HepG2 (cell line): ENCODE measurements around the gene STPG4. TPM values are rescaled to one million over a fixed set of nuclear protein-coding genes. Genes with fewer than 3 reads are reported as not detected.

Experiments used
- CC2D1A ChIP-seq: sonication (generic); formaldehyde crosslinking; IDR thresholded peaks from 2 replicates; pipeline ENCODE4 v1.8.1; 2023; ENCODE audit warnings: mild to moderate bottlenecking, missing genetic modification reagents
- HES4 ChIP-seq: sonication (generic); formaldehyde crosslinking; IDR thresholded peaks from 2 replicates; pipeline ENCODE4 v1.9.0; 2021; ENCODE audit warnings: mild to moderate bottlenecking, missing genetic modification reagents, borderline replicate concordance
- NCOA5 ChIP-seq: sonication (generic); formaldehyde crosslinking; IDR thresholded peaks from 2 replicates; pipeline ENCODE4 v1.4.0; 2020; ENCODE audit warnings: missing genetic modification reagents
- RBM39 ChIP-seq: fragments of 200-400 bp; formaldehyde crosslinking; IDR thresholded peaks from one replicate; pipeline ENCODE4 v1.6.1; 2018; ENCODE audit warnings: antibody characterized with exemption, mild to moderate bottlenecking, low read depth, low read length; ENCODE audit not compliant: poor library complexity, severe bottlenecking
- RORA ChIP-seq: sonication (generic); formaldehyde crosslinking; IDR thresholded peaks from 2 replicates; pipeline ENCODE4 v1.5.0; 2020; ENCODE audit warnings: mild to moderate bottlenecking, missing genetic modification reagents, moderate library complexity
- SALL2 ChIP-seq: sonication (generic); formaldehyde crosslinking; IDR thresholded peaks from 2 replicates; pipeline ENCODE4 v1.8.1; 2023; ENCODE audit warnings: mild to moderate bottlenecking, missing genetic modification reagents, inconsistent platforms
- SIX4 ChIP-seq: sonication (generic); formaldehyde crosslinking; IDR thresholded peaks from 2 replicates; pipeline ENCODE4 v1.4.0; 2020; ENCODE audit warnings: missing genetic modification reagents
- ZNF205 ChIP-seq: IDR thresholded peaks from 2 replicates; pipeline ENCODE4 v1.6.1; 2018; ENCODE audit warnings: missing biosample characterization, missing genetic modification reagents
- ZNF619 ChIP-seq: sonication (generic); formaldehyde crosslinking; IDR thresholded peaks from 2 replicates; pipeline ENCODE4 v1.4.0; 2020; ENCODE audit warnings: mild to moderate bottlenecking, missing genetic modification reagents
- polyA plus RNA-seq, 8 experiments: library from polyadenylated mRNA; depleted of rRNA in 3 of 8; stranded (reverse) in 7 of 8; unstranded in 1 of 8; fragments of >200 nt; fragmentation: Illumina TruSeq in 4 of 8; extraction: Trizol in 4 of 8; gene quantifications; 2 replicates each; pipeline versions ENCODE4 v1.2.1 to v1.2.3, GENCODE V29; 2011 to 2016; ENCODE audit warnings: low read depth in 4 of 8, missing spikeins in 1 of 8, mixed read lengths in 1 of 8; ENCODE audit not compliant: insufficient read depth in 1 of 8
- total RNA-seq, 5 experiments: library from RNA; depleted of rRNA; stranded (reverse); fragments of >200 nt; fragmentation: Illumina TruSeq; extraction: Trizol; gene quantifications; 2 replicates each; pipeline ENCODE4 v1.2.3, GENCODE V29; 2016; ENCODE audit warnings: low read depth in 1 of 5
- TF ChIP-seq, protein P1 (sequence below): sonication (generic); formaldehyde crosslinking; IDR thresholded peaks from 2 replicates; pipeline ENCODE4 v1.8.0; 2023; ENCODE audit warnings: mild to moderate bottlenecking, missing genetic modification reagents
- TF ChIP-seq, protein P2 (sequence below): sonication (generic); formaldehyde crosslinking; IDR thresholded peaks from 2 replicates; pipeline ENCODE4 v1.4.0; 2020; ENCODE audit warnings: missing genetic modification reagents, mild to moderate bottlenecking, borderline replicate concordance
- TF ChIP-seq, protein P3 (sequence below): sonication (generic); formaldehyde crosslinking; IDR thresholded peaks from 2 replicates; pipeline ENCODE4 v1.5.0; 2020; ENCODE audit warnings: mild to moderate bottlenecking, missing genetic modification reagents, moderate library complexity
- TF ChIP-seq, protein P4 (sequence below): sonication (generic); formaldehyde crosslinking; IDR thresholded peaks from 2 replicates; pipeline ENCODE4 v1.4.0; 2020; ENCODE audit warnings: mild to moderate bottlenecking, missing genetic modification reagents, borderline replicate concordance
- TF ChIP-seq, protein P5 (sequence below): sonication (generic); formaldehyde crosslinking; IDR thresholded peaks from 2 replicates; pipeline ENCODE4 v1.4.0; 2020; ENCODE audit warnings: missing genetic modification reagents

STPG4 gene
- total and polyA plus RNA-seq, 2 of the 13 experiments (the other 11 are each of a cell fraction or from before 2014, with no cell fraction given): 0.11 to 0.15 TPM

DNA sequence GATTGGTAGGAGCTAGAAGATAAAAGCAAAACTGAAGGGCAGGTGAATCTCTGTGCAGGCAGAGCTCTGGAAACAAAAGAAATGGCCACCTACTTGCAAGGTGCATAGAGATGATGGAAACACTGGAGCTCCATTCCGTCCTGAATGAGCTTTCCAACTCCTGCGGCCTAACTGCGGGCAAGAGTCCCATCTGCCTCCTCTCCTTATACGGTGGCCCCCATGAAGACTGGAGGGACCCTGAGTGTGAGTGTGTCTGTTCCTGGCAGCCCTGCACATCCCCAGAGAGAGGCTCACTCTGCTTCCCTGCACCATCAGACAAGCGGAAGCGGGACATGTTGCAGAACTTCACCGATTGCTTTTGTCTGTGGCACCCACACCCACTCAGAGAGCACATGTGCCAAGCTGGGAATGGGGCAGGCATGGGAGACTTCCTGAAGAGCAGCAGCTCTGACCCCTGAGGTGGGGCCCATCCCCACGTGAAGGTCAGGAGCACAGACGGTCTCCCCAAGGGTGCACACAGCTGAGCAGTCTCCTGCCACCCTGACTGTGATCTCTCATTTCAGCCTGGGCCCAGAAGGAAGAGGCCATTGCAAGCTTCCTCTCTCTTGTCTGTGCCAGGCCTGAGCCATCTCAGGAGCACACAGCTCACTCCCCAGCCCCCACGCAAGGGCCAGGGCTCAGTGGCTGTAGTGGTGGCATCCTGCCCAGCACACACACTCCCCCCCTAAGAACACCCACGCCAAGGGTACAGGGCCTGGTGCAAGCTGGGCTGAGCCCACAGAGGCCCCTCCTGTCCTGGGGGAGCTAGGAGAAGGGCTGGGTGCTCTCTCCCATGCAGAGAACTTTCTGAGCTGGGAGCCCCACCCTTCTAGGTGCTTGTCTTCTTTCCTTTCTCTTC is 75.3 kb downstream of the STPG4 start (continued):
- TF ChIP-seq RORA (CRISPR knock-in tag) (no peak), ZNF619 (peak; percentile 33; the same call in 1 of the 2 replicates), NCOA5 (CRISPR knock-in tag) (no peak), RBM39 (peak; percentile 40), ZNF205 (CRISPR knock-in tag) (no peak), CC2D1A (CRISPR knock-in tag) (no peak), SIX4 (CRISPR knock-in tag) (no peak), SALL2 (CRISPR knock-in tag) (no peak), HES4 (0 out of 2 replicates have a peak, but pooled peaks have one; percentile 46)
- TF ChIP-seq, protein P1, sequence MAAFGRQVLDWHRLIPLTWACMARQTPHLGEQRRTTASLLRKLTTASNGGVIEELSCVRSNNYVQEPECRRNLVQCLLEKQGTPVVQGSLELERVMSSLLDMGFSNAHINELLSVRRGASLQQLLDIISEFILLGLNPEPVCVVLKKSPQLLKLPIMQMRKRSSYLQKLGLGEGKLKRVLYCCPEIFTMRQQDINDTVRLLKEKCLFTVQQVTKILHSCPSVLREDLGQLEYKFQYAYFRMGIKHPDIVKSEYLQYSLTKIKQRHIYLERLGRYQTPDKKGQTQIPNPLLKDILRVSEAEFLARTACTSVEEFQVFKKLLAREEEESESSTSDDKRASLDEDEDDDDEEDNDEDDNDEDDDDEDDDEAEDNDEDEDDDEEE (CRISPR knock-in tag): peak; percentile 92
- TF ChIP-seq, protein P2, sequence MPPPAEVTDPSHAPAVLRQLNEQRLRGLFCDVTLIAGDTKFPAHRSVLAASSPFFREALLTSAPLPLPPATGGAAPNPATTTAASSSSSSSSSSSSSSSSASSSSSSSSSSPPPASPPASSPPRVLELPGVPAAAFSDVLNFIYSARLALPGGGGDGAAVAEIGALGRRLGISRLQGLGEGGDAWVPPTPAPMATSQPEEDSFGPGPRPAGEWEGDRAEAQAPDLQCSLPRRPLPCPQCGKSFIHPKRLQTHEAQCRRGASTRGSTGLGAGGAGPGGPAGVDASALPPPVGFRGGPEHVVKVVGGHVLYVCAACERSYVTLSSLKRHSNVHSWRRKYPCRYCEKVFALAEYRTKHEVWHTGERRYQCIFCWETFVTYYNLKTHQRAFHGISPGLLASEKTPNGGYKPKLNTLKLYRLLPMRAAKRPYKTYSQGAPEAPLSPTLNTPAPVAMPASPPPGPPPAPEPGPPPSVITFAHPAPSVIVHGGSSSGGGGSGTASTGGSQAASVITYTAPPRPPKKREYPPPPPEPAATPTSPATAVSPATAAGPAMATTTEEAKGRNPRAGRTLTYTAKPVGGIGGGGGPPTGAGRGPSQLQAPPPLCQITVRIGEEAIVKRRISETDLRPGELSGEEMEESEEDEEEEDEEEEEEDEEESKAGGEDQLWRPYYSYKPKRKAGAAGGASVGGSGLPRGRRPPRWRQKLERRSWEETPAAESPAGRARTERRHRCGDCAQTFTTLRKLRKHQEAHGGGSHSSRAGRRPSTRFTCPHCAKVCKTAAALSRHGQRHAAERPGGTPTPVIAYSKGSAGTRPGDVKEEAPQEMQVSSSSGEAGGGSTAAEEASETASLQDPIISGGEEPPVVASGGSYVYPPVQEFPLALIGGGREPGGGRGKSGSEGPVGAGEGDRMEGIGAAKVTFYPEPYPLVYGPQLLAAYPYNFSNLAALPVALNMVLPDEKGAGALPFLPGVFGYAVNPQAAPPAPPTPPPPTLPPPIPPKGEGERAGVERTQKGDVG (CRISPR knock-in tag): peak; percentile 89; the same call in 1 of the 2 replicates
- TF ChIP-seq, protein P3, sequence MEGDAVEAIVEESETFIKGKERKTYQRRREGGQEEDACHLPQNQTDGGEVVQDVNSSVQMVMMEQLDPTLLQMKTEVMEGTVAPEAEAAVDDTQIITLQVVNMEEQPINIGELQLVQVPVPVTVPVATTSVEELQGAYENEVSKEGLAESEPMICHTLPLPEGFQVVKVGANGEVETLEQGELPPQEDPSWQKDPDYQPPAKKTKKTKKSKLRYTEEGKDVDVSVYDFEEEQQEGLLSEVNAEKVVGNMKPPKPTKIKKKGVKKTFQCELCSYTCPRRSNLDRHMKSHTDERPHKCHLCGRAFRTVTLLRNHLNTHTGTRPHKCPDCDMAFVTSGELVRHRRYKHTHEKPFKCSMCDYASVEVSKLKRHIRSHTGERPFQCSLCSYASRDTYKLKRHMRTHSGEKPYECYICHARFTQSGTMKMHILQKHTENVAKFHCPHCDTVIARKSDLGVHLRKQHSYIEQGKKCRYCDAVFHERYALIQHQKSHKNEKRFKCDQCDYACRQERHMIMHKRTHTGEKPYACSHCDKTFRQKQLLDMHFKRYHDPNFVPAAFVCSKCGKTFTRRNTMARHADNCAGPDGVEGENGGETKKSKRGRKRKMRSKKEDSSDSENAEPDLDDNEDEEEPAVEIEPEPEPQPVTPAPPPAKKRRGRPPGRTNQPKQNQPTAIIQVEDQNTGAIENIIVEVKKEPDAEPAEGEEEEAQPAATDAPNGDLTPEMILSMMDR (CRISPR knock-in tag): no peak
- TF ChIP-seq, protein P4, sequence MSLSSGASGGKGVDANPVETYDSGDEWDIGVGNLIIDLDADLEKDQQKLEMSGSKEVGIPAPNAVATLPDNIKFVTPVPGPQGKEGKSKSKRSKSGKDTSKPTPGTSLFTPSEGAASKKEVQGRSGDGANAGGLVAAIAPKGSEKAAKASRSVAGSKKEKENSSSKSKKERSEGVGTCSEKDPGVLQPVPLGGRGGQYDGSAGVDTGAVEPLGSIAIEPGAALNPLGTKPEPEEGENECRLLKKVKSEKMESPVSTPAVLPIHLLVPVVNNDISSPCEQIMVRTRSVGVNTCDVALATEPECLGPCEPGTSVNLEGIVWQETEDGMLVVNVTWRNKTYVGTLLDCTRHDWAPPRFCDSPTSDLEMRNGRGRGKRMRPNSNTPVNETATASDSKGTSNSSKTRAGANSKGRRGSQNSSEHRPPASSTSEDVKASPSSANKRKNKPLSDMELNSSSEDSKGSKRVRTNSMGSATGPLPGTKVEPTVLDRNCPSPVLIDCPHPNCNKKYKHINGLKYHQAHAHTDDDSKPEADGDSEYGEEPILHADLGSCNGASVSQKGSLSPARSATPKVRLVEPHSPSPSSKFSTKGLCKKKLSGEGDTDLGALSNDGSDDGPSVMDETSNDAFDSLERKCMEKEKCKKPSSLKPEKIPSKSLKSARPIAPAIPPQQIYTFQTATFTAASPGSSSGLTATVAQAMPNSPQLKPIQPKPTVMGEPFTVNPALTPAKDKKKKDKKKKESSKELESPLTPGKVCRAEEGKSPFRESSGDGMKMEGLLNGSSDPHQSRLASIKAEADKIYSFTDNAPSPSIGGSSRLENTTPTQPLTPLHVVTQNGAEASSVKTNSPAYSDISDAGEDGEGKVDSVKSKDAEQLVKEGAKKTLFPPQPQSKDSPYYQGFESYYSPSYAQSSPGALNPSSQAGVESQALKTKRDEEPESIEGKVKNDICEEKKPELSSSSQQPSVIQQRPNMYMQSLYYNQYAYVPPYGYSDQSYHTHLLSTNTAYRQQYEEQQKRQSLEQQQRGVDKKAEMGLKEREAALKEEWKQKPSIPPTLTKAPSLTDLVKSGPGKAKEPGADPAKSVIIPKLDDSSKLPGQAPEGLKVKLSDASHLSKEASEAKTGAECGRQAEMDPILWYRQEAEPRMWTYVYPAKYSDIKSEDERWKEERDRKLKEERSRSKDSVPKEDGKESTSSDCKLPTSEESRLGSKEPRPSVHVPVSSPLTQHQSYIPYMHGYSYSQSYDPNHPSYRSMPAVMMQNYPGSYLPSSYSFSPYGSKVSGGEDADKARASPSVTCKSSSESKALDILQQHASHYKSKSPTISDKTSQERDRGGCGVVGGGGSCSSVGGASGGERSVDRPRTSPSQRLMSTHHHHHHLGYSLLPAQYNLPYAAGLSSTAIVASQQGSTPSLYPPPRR (CRISPR knock-in tag): peak; percentile 43; the same call in 1 of the 2 replicates
- TF ChIP-seq, protein P5, sequence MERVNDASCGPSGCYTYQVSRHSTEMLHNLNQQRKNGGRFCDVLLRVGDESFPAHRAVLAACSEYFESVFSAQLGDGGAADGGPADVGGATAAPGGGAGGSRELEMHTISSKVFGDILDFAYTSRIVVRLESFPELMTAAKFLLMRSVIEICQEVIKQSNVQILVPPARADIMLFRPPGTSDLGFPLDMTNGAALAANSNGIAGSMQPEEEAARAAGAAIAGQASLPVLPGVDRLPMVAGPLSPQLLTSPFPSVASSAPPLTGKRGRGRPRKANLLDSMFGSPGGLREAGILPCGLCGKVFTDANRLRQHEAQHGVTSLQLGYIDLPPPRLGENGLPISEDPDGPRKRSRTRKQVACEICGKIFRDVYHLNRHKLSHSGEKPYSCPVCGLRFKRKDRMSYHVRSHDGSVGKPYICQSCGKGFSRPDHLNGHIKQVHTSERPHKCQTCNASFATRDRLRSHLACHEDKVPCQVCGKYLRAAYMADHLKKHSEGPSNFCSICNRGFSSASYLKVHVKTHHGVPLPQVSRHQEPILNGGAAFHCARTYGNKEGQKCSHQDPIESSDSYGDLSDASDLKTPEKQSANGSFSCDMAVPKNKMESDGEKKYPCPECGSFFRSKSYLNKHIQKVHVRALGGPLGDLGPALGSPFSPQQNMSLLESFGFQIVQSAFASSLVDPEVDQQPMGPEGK (CRISPR knock-in tag): 0 out of 2 replicates have a peak, but pooled peaks have one; percentile 12
